Mononuclear cell (primary cell): ENCODE results near the gene PCIF1. TPM values are rescaled to one million over a fixed set of nuclear protein-coding genes. Genes with fewer than 3 reads are reported as not detected.
A peak's percentile ranks its signal among the peaks of the same experiment; 100 is the strongest.
"Not testable (repeated sequence)": the region's sequence is repeated elsewhere in the genome, so short reads cannot be mapped to it uniquely, and the experiment has no call there.

Experiments used
- H3K27me3 ChIP-seq: 2 replicates; pipeline ENCODE4 v1.6.0; 2011; ENCODE audit warnings: low read length, control low read depth; ENCODE audit not compliant: insufficient read depth
- H3K4me1 ChIP-seq: 2 replicates; pipeline ENCODE4 v1.5.1; 2011; ENCODE audit warnings: mild to moderate bottlenecking, low read length, control low read depth; ENCODE audit not compliant: insufficient read depth
- H3K4me3 ChIP-seq: 2 replicates; pipeline ENCODE4 v1.5.1; 2011; ENCODE audit warnings: mild to moderate bottlenecking, low read length, moderate library complexity
- H3K9me3 ChIP-seq: 2 replicates; pipeline ENCODE4 v1.5.1; 2011; ENCODE audit warnings: low read depth, mild to moderate bottlenecking, control low read depth, low read length
- total RNA-seq: library from RNA; depleted of rRNA; stranded (reverse); fragments of >200 nt; gene quantifications from one replicate; pipeline ENCODE4 v1.2.3, GENCODE V29; 2012

Gene PCIF1
- total RNA-seq, 1 donor = 48.0 TPM

DNA sequence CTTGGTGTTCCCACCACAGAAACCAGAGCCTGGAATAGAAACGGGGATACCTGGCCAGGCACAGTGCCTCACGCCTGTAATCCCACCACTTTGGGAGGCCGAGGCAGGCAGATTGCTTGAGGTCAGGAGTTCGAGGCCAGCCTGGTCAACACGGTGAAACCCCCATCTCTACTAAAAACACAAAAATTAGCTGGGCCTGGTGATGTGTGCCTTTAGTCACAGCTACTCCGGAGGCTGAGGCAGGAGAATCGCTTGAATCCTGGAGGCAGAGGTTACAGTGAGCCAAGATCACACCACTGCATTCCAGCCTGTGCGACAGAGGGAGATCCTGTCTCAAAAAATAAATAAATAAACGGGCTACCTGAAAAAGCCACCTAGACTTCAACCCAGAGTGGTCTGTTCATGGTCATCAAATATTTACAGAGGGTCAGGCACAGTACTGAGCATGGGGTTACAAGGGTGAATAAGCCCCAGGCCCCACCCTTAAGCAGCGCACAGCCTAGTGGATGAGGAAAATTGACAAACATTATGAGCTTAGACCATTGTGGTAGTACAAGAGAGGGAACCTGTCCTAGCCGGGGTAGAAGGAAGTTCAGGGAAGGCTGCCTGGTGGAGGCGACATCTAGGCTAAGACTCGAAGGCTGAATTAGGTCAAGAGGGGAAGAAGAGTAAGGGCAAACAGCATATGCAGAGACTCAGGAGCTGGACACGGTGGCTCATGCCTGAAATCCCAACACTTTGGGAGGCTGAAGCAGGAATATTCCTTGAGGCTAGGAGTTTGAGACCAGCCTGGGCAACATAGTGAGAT is 7.2 kb upstream of the PCIF1 start:
- Histone ChIP-seq H3K4me1 (peaks cover 4% of the 10 kb centered on the region), H3K27me3 (no peaks in the 10 kb centered on the region), H3K4me3 (no peak overlapping the region), H3K9me3 (no peaks in the 10 kb centered on the region)

DNA sequence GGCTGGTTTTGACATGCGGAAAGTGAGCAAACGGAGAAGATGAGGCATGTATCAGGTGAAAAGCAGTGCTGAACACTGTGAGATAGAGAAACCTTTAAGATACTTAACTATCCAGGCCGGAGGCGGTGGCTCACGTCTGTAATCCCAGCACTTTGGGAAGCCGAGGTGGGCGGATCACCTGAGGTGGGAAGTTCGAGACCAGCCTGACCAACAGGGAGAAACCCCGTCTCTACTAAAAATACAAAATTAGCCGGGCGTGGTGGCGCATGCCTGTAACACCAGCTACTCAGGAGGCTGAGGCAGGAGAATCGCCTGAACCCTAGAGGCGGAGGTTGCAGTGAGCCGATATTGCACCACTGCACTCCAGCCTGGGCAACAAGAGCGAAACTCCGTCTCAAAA is 2.8 kb upstream of the PCIF1 start:
- peaks cover 20% of the 10 kb centered on the region for H3K4me1 ChIP-seq
- H3K27me3 ChIP-seq, H3K4me3 ChIP-seq: not testable (repeated sequence)

DNA sequence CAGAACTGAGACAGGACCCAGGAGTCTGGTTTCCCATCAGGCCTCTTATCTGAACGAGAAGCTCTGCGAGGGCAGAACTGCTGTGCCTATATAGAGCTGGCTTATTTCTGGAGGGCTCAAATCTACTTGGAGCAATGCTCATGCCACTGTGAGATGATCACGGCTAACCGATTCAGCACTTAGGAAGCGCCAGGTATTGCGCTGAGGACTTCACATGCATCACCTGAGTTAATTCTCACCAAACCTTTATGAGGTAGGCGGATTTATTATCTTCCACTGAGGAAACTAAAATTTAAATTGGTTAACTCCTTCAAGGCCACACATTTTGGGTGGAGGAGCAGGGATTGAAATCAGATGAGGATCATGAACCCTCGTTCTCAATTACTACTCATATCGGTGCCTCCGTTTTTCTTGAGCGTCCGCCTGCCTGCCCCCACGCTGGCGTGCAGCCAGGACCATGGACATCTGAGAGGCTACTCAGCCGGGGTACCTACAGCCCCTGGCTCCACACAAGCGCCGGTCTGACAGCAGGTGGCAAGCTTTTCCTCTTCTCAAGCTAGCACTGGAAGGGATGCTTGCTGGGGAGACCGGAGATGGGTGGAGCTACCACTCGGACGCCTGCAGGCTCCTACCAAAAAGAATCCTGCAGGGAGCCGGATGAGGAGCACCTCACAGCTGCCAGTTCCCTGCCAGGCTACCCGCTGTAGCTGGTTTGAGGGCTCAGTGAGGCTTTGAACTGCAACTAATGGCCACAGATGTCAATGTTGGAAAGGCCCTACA is 1.0 kb upstream of the PCIF1 start:
- Histone ChIP-seq H3K9me3 (no peaks in the 10 kb centered on the region), H3K4me1 (peaks cover 35% of the 10 kb centered on the region), H3K4me3 (peak overlapping the region; percentile 99), H3K27me3 (no peaks in the 10 kb centered on the region)

More for the DNA sequence above, 2.8 kb upstream of the PCIF1 start:
- not testable (repeated sequence) for H3K9me3 ChIP-seq

DNA sequence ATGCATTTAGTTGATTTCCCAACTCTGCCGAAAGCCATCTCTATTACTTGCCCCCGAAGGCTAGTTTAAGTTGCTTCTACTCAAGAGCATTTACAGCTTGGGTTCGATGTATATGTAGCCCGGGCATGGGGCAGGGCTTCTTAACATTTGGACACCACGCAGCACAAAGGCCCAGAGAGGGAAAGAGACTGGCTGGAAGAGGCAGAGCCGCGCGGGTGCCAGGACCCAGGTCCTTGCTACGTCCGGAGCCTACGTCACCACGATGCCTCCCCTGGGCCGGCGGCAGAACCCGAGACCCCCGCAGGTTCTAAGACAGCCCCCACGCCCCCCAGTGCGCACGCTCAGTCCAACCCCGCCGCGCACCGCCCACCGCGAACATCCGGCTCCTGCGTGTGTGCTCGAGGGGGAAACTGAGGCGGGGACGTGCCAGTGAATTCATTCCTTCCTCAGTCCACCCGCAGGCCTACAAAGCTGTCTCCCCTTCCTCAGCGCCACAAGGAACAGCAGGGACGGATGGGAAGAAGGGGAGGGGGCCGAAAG is 367 bp upstream of the PCIF1 start:
- peak overlapping the region; percentile 99 for H3K4me3 ChIP-seq
- H3K4me1 ChIP-seq = peaks cover 41% of the 10 kb centered on the region
- H3K9me3 ChIP-seq = no peaks in the 10 kb centered on the region
- no peaks in the 10 kb centered on the region for H3K27me3 ChIP-seq

DNA sequence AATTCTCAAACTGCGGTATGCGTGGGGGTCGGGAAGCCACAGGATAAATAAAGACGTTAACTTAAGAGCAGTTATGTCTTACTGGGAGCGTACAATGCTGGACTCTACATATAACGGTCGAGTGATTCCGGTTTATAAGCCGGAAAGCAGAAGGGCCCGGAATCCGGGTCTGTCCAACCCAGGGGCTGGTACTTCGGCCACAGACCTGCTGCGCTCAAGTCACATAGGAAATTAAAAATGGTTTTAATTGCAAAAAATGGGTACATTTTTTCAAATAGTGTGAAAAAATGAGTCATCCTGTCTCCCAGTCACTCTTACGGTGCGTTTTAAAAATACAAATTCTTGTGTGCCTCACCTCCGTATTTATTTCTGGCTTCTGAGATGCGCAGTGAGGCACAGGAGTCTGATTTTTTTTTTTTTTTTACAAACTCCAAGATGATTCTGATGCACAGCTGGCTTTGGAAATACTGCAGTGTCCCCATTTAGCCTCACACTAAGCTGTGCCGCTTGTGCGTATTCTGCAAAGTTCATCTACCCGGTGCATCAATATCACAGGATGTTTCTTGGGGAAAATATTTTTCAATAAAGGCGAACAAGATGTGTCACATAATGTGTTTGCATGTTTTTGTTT is 1.0 kb downstream of the PCIF1 start:
- Histone ChIP-seq H3K27me3 (no peaks in the 10 kb centered on the region), H3K4me1 (peaks cover 41% of the 10 kb centered on the region), H3K9me3 (no peaks in the 10 kb centered on the region), H3K4me3 (peak overlapping the region; percentile 99)

DNA sequence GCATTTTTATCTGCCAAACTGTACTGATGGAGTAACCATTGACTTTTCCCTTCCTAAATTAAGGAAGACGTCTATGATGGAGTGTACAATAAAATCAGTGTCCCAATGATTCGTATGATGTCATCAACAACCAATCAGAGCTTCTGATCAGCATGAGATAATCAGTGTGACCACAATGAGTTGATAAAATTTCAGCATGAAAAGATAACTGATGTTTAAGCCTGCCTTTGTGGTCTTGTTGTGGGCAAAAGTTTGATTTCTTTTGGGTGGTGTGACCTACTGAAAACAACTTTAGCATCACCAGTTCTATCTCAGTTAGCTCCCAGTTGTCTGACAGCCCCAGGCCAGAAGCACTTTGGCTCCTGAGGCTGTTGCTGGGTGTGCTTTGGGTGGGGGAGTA is 3.3 kb downstream of the PCIF1 start:
- Histone ChIP-seq H3K4me1 (peaks cover 41% of the 10 kb centered on the region), H3K9me3 (no peaks in the 10 kb centered on the region), H3K4me3 (no peak overlapping the region), H3K27me3 (no peaks in the 10 kb centered on the region)

DNA sequence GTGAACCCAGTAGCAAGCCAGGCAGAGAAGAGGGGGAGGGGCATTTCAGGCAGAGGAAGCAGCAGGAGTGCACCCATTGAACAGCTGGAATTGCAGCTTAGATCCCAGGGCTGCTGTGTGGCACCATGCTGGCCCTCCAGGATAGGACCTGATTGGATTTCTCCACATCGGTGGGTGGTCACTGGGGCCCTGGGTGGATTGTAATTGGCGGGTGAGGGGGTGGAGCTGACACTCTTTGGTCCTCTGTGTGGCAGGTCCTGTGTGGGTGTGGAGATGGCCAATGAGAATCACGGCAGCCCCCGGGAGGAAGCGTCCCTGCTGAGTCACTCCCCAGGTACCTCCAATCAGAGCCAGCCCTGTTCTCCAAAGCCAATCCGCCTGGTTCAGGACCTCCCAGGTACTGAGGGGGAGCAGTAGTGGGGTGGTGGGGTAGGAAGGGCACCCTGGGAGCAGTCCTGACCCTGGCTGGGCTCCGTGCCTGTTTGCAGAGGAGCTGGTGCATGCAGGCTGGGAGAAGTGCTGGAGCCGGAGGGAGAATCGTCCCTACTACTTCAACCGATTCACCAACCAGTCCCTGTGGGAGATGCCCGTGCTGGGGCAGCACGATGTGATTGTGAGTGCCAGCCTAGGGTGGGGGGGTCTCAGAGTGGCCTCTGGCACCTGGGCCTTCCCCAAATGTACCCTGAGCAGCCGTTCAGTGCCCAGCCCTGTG is 4.4 kb downstream of the PCIF1 start:
- no peaks in the 10 kb centered on the region for H3K9me3 ChIP-seq
- no peak overlapping the region for H3K4me3 ChIP-seq
- H3K4me1 ChIP-seq = peaks cover 45% of the 10 kb centered on the region
- H3K27me3 ChIP-seq = no peaks in the 10 kb centered on the region

DNA sequence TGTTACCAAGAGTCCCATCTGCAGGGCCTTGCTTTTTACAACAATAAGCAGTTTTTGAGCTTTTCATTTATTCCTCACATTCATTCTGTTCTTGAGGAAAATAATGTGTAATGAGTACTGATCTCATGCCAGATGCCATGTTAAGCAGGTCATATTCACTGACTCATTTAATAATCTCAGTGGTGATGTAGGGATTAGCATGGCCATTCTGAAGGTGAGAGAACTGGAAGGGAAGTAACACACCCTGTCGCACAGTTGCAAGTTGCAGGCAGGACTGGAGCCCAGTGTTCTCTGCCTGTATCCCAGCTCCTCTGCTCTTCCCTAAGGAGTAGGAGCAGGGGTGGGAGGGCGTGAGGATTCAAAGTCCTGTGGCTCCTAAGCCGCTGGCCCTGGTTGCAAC is 5.6 kb downstream of the PCIF1 start:
- no peaks in the 10 kb centered on the region for H3K9me3 ChIP-seq
- H3K4me3 ChIP-seq = no peak overlapping the region
- H3K27me3 ChIP-seq = no peaks in the 10 kb centered on the region
- H3K4me1 ChIP-seq = peaks cover 56% of the 10 kb centered on the region

DNA sequence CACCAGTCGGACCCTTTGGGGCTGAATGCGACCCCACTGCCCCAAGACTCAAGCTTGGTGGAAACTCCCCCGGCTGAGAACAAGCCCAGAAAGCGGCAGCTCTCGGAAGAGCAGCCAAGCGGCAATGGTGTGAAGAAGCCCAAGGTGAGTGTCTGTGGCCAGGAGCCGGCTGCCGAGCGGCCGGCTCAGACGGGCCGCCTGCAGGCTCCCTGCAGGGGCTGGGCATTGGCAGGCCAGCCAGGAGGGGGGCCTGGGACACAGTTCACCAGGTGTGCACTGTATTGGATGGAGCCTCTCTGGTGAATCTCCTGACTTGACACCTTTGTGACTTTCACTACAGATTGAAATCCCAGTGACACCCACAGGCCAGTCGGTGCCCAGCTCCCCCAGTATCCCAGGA is 6.0 kb downstream of the PCIF1 start:
- no peaks in the 10 kb centered on the region for H3K9me3 ChIP-seq
- H3K27me3 ChIP-seq = no peaks in the 10 kb centered on the region
- peaks cover 60% of the 10 kb centered on the region for H3K4me1 ChIP-seq
- no peak overlapping the region for H3K4me3 ChIP-seq

DNA sequence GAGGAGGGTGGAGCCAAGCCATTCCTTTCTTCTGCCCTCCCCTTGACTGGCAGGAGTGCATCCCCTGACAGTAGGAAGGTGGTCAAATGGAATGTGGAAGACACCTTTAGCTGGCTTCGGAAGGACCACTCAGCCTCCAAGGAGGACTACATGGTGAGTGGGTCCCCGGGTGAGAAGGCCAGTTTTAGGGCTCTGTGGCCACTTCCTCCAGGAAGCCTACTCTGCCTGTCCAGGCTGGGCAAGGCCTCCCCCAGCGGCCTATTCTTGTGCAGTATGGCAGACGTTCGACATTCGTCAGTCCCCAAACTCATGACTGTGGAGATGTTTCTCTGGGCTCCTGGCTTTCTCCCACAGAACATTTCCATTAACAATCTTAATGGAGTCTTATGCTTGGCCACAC is 9.1 kb downstream of the PCIF1 start:
- no peak overlapping the region for H3K4me3 ChIP-seq
- no peaks in the 10 kb centered on the region for H3K27me3 ChIP-seq
- H3K4me1 ChIP-seq = peaks cover 58% of the 10 kb centered on the region
- H3K9me3 ChIP-seq = no peaks in the 10 kb centered on the region

DNA sequence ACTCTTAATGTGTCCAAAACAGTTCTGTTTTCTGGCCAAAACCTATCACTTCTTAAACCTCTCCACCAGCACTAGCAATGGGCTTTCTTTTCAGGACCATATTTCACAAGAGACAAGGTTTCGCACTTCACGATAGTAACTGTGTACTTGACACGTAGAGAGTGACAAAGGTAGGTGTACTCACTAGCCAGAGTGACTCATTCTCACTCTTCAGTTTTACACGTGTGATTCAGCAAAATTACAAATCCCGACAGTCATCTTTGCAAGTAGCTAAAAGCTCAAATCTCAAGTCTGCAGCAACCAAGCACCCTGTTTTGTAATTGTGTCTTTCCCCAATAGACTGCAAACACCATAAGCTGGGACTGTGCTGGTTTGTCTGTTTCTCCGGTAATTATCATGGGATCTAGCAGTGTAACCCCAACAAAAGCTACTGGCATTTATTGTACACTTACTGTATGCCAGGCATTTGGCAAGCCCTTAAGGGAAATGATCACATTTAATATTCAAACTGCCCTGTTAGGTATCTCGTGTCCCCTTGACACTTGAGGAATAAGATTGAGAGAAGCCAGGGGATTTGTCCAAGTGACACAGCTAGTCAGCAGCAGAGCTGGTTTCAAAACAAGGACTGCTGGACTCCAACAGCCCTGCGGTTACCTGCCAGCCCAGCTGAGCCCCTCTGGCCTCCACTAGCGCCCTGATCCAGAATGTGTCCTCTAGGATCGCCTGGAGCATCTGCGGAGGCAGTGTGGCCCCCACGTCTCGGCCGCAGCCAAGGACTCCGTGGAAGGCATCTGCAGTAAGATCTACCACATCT is 9.9 kb downstream of the PCIF1 start:
- H3K4me1 ChIP-seq = peaks cover 54% of the 10 kb centered on the region
- no peak overlapping the region for H3K4me3 ChIP-seq
- no peaks in the 10 kb centered on the region for H3K9me3 ChIP-seq
- H3K27me3 ChIP-seq = no peaks in the 10 kb centered on the region

DNA sequence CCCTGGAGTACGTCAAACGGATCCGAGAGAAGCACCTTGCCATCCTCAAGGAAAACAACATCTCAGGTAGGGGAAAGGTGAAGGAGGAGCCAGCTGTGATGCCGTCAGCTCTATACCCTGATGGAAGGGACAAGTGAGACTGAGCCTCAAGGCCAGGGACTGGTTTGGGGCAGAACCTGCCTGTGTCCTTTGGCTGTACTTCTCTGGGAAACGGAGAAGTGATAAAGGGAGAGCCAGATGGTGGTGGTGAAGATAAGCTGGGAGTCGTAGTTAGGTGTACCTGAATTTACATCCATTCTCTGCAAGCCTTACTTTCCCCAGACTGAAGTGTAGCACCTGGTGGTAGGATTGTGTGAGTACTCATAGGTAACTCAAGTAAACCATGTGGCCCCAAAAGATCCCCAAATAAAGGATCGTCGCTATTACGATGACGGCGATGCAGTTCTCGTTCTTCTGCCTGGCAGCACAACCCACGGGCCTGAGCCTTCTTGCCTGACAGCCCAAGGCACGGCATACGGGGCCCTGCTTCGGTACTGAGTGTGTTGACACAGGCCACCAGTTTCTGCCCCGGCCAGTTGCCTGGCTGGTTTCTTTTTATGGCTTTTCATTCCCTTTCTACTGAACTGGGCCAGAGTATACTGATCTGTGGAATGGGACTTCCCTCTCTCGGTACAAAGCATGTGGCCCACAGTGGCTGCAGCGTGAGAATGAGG is 10.6 kb downstream of the PCIF1 start:
- Histone ChIP-seq H3K9me3 (no peaks in the 10 kb centered on the region), H3K27me3 (no peaks in the 10 kb centered on the region), H3K4me3 (no peak overlapping the region), H3K4me1 (peaks cover 54% of the 10 kb centered on the region)

DNA sequence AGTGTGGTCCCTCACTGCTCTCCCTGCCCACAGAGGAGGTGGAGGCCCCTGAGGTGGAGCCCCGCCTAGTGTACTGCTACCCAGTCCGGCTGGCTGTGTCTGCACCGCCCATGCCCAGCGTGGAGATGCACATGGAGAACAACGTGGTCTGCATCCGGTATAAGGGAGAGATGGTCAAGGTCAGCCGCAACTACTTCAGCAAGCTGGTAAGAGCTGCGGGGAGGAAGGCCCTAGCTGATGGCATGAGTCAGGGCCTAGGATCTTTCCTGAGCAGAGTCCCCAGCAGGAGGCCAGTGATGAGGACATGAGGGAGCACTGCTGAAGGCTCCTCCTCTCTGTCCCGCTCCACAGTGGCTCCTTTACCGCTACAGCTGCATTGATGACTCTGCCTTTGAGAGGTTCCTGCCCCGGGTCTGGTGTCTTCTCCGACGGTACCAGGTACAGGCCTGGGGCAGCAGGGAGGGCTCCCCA is 11.2 kb downstream of the PCIF1 start:
- Histone ChIP-seq H3K9me3 (no peaks in the 10 kb centered on the region), H3K4me1 (peaks cover 54% of the 10 kb centered on the region), H3K27me3 (no peaks in the 10 kb centered on the region), H3K4me3 (no peak overlapping the region)
